ENCODE measurements around the gene RBM3.

DNA sequence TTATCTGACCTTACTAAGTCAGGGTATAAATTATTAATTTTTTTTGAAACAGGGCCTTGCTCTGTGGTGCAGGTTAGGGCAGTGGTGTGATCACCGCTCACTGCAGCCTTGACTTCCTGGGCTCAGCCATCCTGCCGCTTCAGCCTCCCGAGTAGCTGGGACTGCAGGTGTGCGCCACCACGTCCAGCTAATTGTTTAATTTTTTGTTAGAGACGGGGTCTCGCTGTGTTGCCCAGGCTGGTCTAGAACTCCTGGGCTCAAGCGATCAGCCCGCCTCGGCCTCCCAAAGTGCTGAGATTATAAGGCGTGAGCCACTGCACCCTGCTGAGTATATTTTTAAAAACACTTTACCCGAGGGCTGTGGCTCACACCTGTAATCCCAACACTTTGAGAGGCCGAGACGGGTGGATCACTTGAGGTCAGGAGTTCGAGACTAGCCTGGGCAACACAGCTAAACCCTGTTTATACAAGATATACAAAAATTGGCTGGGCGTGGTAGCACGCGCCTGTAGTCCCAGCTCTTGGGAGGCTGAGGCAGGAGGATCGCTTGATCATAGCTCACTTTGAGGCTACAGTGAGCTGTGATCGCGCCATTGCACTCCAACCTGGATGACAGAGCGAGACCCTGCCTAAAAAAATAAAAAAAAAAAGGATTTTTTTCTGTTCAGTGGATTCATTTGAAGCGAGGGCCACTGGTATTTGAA is 35.5 kb upstream of the RBM3 start:
- TF ChIP-seq, protein P1, sequence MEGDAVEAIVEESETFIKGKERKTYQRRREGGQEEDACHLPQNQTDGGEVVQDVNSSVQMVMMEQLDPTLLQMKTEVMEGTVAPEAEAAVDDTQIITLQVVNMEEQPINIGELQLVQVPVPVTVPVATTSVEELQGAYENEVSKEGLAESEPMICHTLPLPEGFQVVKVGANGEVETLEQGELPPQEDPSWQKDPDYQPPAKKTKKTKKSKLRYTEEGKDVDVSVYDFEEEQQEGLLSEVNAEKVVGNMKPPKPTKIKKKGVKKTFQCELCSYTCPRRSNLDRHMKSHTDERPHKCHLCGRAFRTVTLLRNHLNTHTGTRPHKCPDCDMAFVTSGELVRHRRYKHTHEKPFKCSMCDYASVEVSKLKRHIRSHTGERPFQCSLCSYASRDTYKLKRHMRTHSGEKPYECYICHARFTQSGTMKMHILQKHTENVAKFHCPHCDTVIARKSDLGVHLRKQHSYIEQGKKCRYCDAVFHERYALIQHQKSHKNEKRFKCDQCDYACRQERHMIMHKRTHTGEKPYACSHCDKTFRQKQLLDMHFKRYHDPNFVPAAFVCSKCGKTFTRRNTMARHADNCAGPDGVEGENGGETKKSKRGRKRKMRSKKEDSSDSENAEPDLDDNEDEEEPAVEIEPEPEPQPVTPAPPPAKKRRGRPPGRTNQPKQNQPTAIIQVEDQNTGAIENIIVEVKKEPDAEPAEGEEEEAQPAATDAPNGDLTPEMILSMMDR (conservative IDR thresholded peaks at IDR 0.05) = no peak
- no peak for TF ChIP-seq ZFX (IDR thresholded peaks at IDR 0.05)

All from C4-2B (cell line).